HG02759 (cell line): ENCODE data around the gene EXTL2.
"Not testable (repeated sequence)": the region's sequence is repeated elsewhere in the genome, so short reads cannot be mapped to it uniquely, and the experiment has no call there.

Experiments
- ATAC-seq: cut with Tn5 transposase; IDR thresholded peaks from one replicate; pipeline ENCODE4 v1.9.1; 2021; ENCODE audit warnings: mild to moderate bottlenecking, moderate library complexity; ENCODE audit not compliant: unreplicated experiment

EXTL2 gene

GRCh38 chr1:100894603-100895539 lies at the start of gene EXTL2:
TSS of gene EXTL2 (minus strand) at chr1:100894842. CDS start at chr1:100888757, 6,085 bp downstream.
- ATAC-seq, result peak; percentile 47

GRCh38 chr1:100943533-100943932 lies 48.9 kb upstream of the EXTL2 start:
- no peak for ATAC-seq

- no peak for ATAC-seq
These were observed 47.8 kb upstream of the EXTL2 start for GRCh38 chr1:100942304-100943046.

GRCh38 chr1:100941580-100942216 lies 47.1 kb upstream of the EXTL2 start:
- ATAC-seq, result no peak

GRCh38 chr1:100941098-100941527 lies 46.5 kb upstream of the EXTL2 start:
- ATAC-seq, result no peak

GRCh38 chr1:100936194-100936967 lies 41.7 kb upstream of the EXTL2 start:
- no peak for ATAC-seq

- not testable (repeated sequence) for ATAC-seq
These were observed 38.9 kb upstream of the EXTL2 start for GRCh38 chr1:100933555-100933954.

- no peak for ATAC-seq
These were observed 37.1 kb upstream of the EXTL2 start for GRCh38 chr1:100931716-100932115.

GRCh38 chr1:100930494-100930893 lies 35.9 kb upstream of the EXTL2 start:
- no peak for ATAC-seq

- no peak for ATAC-seq
These were observed 33.5 kb upstream of the EXTL2 start for GRCh38 chr1:100928128-100928527.

- ATAC-seq, result no peak
These were observed 32.6 kb upstream of the EXTL2 start for GRCh38 chr1:100927276-100927675.

GRCh38 chr1:100926240-100926639 lies 31.6 kb upstream of the EXTL2 start:
- no peak for ATAC-seq

GRCh38 chr1:100924991-100925390 lies 30.3 kb upstream of the EXTL2 start:
- ATAC-seq, result no peak

- no peak for ATAC-seq
These were observed 29.6 kb upstream of the EXTL2 start for GRCh38 chr1:100924212-100924611.

- peak; percentile 53 for ATAC-seq
These were observed 26.6 kb upstream of the EXTL2 start for GRCh38 chr1:100921110-100921706.

- ATAC-seq, result no peak
These were observed 17.4 kb upstream of the EXTL2 start for GRCh38 chr1:100912019-100912418.

- no peak for ATAC-seq
These were observed 14.4 kb upstream of the EXTL2 start for GRCh38 chr1:100909018-100909417.

GRCh38 chr1:100907887-100908286 lies 13.2 kb upstream of the EXTL2 start:
- no peak for ATAC-seq

GRCh38 chr1:100905181-100905580 lies 10.5 kb upstream of the EXTL2 start:
- ATAC-seq, result no peak

GRCh38 chr1:100904528-100904927 lies 9.9 kb upstream of the EXTL2 start:
- no peak for ATAC-seq
